ENCODE data around the gene DUOXA2.

Gene DUOXA2

GRCh38 chr15:45162771-45163507, 48.8 kb downstream of the DUOXA2 start:
- DNase-seq (ENCODE audit: low read depth): peak; percentile 69

GRCh38 chr15:45163508-45163856, 49.4 kb downstream of the DUOXA2 start:
- DNase-seq (ENCODE audit: low read depth): no peak

- no peak for DNase-seq (ENCODE audit: low read depth)
These were observed 50.8 kb downstream of the DUOXA2 start for GRCh38 chr15:45164914-45165313.

- no peak for DNase-seq (ENCODE audit: low read depth)
These were observed 51.4 kb downstream of the DUOXA2 start for GRCh38 chr15:45165536-45165935.

GRCh38 chr15:45166834-45167630, 52.9 kb downstream of the DUOXA2 start:
- peak; percentile 75 for DNase-seq (ENCODE audit: low read depth)

- DNase-seq (ENCODE audit: low read depth): no peak
These were observed 53.6 kb downstream of the DUOXA2 start for GRCh38 chr15:45167631-45168205.
